ENCODE data around the gene TRAIP. TPM values are rescaled to one million over a fixed set of nuclear protein-coding genes. Genes with fewer than 3 reads are reported as not detected.

TRAIP gene
- polyA plus RNA-seq, 3 donors = 8.4 to 9.8 (median 8.8) TPM

GRCh38 chr3:49877716-49878115, 21.4 kb upstream of the TRAIP start:
- no peak for DNase-seq (ENCODE audit: low read depth in 3 of 3, low spot score in 2 of 3)

- DNase-seq (ENCODE audit: low read depth in 3 of 3, low spot score in 2 of 3) = no peak
Observed at GRCh38 chr3:49876567-49876966, 20.2 kb upstream of the TRAIP start.

- no peak for DNase-seq (ENCODE audit: low read depth in 3 of 3, low spot score in 2 of 3)
Observed at GRCh38 chr3:49873623-49874022, 17.3 kb upstream of the TRAIP start.

GRCh38 chr3:49872801-49873281, 16.5 kb upstream of the TRAIP start:
- no peak for DNase-seq (ENCODE audit: low read depth in 3 of 3, low spot score in 2 of 3)

- no peak for DNase-seq (ENCODE audit: low read depth in 3 of 3, low spot score in 2 of 3)
Observed at GRCh38 chr3:49871531-49872153, 15.3 kb upstream of the TRAIP start.

- no peak for DNase-seq (ENCODE audit: low read depth in 3 of 3, low spot score in 2 of 3)
Observed at GRCh38 chr3:49869525-49870126, 13.3 kb upstream of the TRAIP start, which contains the start of gene CAMKV. CAMKV (minus strand) TSS chr3:49869906; CDS start chr3:49862388, 7,518 bp downstream.

GRCh38 chr3:49868862-49869466, 12.6 kb upstream of the TRAIP start:
- DNase-seq (ENCODE audit: low read depth in 3 of 3, low spot score in 2 of 3) = no peak

- peak in 2 of 3 donors; percentile 34 to 46 for DNase-seq (ENCODE audit: low read depth in 3 of 3, low spot score in 2 of 3)
Observed at GRCh38 chr3:49867871-49868321, 11.5 kb upstream of the TRAIP start.

- DNase-seq (ENCODE audit: low read depth in 3 of 3, low spot score in 2 of 3) = no peak
Observed at GRCh38 chr3:49867400-49867799, 11.0 kb upstream of the TRAIP start.

GRCh38 chr3:49865198-49865784, 8.9 kb upstream of the TRAIP start:
- DNase-seq (ENCODE audit: low read depth in 3 of 3, low spot score in 2 of 3) = no peak

GRCh38 chr3:49864505-49864904, 8.1 kb upstream of the TRAIP start:
- no peak for DNase-seq (ENCODE audit: low read depth in 3 of 3, low spot score in 2 of 3)

- DNase-seq (ENCODE audit: low read depth in 3 of 3, low spot score in 2 of 3) = no peak
Observed at GRCh38 chr3:49859576-49860305, 3.4 kb upstream of the TRAIP start.

- no peak for DNase-seq (ENCODE audit: low read depth in 3 of 3, low spot score in 2 of 3)
Observed at GRCh38 chr3:49855662-49856061, 702 bp downstream of the TRAIP start.

GRCh38 chr3:49845694-49846093, 10.7 kb downstream of the TRAIP start:
- no peak for DNase-seq (ENCODE audit: low read depth in 3 of 3, low spot score in 2 of 3)

- no peak for DNase-seq (ENCODE audit: low read depth in 3 of 3, low spot score in 2 of 3)
Observed at GRCh38 chr3:49844464-49845183, 11.7 kb downstream of the TRAIP start.

GRCh38 chr3:49842843-49843517, 13.4 kb downstream of the TRAIP start:
- DNase-seq (ENCODE audit: low read depth in 3 of 3, low spot score in 2 of 3) = no peak

- no peak for DNase-seq (ENCODE audit: low read depth in 3 of 3, low spot score in 2 of 3)
Observed at GRCh38 chr3:49841806-49842205, 14.6 kb downstream of the TRAIP start.

- DNase-seq (ENCODE audit: low read depth in 3 of 3, low spot score in 2 of 3) = no peak
Observed at GRCh38 chr3:49841126-49841696, 15.2 kb downstream of the TRAIP start.

- no peak for DNase-seq (ENCODE audit: low read depth in 3 of 3, low spot score in 2 of 3)
Observed at GRCh38 chr3:49840388-49840787, 16.0 kb downstream of the TRAIP start.
